OCI-LY3 (cell line): ENCODE measurements around the gene COPZ2.
"Not testable (repeated sequence)": the region's sequence is repeated elsewhere in the genome, so short reads cannot be mapped to it uniquely, and the experiment has no call there.

Experiments
- EZH2phosphoT487 ChIP-seq: fragments of 200-600 bp; shearing (Covaris generic); IDR thresholded peaks from 2 replicates; pipeline ENCODE4 v1.6.1; 2018; ENCODE audit warnings: antibody characterized with exemption, mixed run types, low read depth
- TF ChIP-seq, protein P1 (sequence below): fragments of 200-600, 300-600 bp; sonication (generic); IDR thresholded peaks from 2 replicates; pipeline ENCODE4 v1.5.1; 2014; ENCODE audit warnings: antibody characterized with exemption, low read length, low read depth

DNA sequence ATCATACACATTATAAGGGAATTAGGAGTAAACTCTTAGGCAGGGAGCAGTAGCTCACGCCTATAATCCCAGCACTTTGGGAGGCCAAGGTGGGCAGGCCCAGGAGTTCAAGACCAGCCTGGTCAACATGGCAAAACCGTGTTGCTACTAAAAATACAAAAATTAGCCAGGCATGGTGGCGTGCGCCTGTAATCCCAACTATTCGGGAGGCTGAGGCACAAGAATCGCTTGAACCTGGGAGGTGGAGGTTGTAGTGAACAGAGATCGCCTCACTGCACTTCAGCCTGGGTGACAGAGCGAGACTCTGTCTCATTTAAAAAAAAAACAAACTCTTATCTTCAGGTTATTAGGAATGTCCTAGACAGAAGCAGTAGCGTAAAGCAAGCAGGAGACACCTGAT, 35.2 kb upstream of the COPZ2 start:
- TF ChIP-seq, protein P1, sequence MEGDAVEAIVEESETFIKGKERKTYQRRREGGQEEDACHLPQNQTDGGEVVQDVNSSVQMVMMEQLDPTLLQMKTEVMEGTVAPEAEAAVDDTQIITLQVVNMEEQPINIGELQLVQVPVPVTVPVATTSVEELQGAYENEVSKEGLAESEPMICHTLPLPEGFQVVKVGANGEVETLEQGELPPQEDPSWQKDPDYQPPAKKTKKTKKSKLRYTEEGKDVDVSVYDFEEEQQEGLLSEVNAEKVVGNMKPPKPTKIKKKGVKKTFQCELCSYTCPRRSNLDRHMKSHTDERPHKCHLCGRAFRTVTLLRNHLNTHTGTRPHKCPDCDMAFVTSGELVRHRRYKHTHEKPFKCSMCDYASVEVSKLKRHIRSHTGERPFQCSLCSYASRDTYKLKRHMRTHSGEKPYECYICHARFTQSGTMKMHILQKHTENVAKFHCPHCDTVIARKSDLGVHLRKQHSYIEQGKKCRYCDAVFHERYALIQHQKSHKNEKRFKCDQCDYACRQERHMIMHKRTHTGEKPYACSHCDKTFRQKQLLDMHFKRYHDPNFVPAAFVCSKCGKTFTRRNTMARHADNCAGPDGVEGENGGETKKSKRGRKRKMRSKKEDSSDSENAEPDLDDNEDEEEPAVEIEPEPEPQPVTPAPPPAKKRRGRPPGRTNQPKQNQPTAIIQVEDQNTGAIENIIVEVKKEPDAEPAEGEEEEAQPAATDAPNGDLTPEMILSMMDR, result not testable (repeated sequence)
- TF ChIP-seq EZH2phosphoT487, result not testable (repeated sequence)
